Measurements from ENCODE around the gene ACTA1.
"Not testable (repeated sequence)": the region's sequence is repeated elsewhere in the genome, so short reads cannot be mapped to it uniquely, and the experiment has no call there.

ACTA1 gene

GRCh38 chr1:229480495-229480894 is 46.6 kb upstream of the ACTA1 start (continued):
- no peak for TF ChIP-seq TSHZ2 (CRISPR knock-in tag; IDR thresholded peaks at IDR 0.05)

- no peak for TF ChIP-seq CSDC2 (CRISPR knock-in tag; IDR thresholded peaks at IDR 0.05)
- ATAC-seq: no peak
Measured at GRCh38 chr1:229479660-229480399, 45.9 kb upstream of the ACTA1 start.

GRCh38 chr1:229478852-229479251 is 45.0 kb upstream of the ACTA1 start:
- no peak for ATAC-seq
- no peak for TF ChIP-seq ZNF70 (CRISPR knock-in tag; IDR thresholded peaks at IDR 0.05)
- no peak for TF ChIP-seq PPARA (CRISPR knock-in tag; IDR thresholded peaks at IDR 0.05; ENCODE audit: borderline replicate concordance)
- no peak for TF ChIP-seq PATZ1 (CRISPR knock-in tag; IDR thresholded peaks at IDR 0.05; ENCODE audit: borderline replicate concordance)
- TF ChIP-seq ZNF565 (CRISPR knock-in tag; conservative IDR thresholded peaks at IDR 0.05; ENCODE audit: low read depth): no peak
- no peak for TF ChIP-seq CSRNP3 (CRISPR knock-in tag; IDR thresholded peaks at IDR 0.05)
- no peak for TF ChIP-seq RARB (CRISPR knock-in tag; IDR thresholded peaks at IDR 0.05)
- no peak for TF ChIP-seq ZFP3 (CRISPR knock-in tag; IDR thresholded peaks at IDR 0.05)
- TF ChIP-seq ARNTL (CRISPR knock-in tag; IDR thresholded peaks at IDR 0.05; ENCODE audit: borderline replicate concordance, low read depth): no peak
- TF ChIP-seq ISL1 (CRISPR knock-in tag; IDR thresholded peaks at IDR 0.05): no peak
- TF ChIP-seq TCF4 (CRISPR knock-in tag; IDR thresholded peaks at IDR 0.05; ENCODE audit: borderline replicate concordance): no peak
- TF ChIP-seq ZFP30 (CRISPR knock-in tag; IDR thresholded peaks at IDR 0.05): no peak
- no peak for TF ChIP-seq CREB5 (CRISPR knock-in tag; IDR thresholded peaks at IDR 0.05; ENCODE audit: low read depth)
- TF ChIP-seq POU6F1 (CRISPR knock-in tag; IDR thresholded peaks at IDR 0.05; ENCODE audit: borderline replicate concordance, low read depth): no peak
- TF ChIP-seq GLIS3 (CRISPR knock-in tag; IDR thresholded peaks at IDR 0.05): no peak
- TF ChIP-seq CSDC2 (CRISPR knock-in tag; IDR thresholded peaks at IDR 0.05): no peak
- TF ChIP-seq ZC3H10 (CRISPR knock-in tag; IDR thresholded peaks at IDR 0.05): no peak
- no peak for TF ChIP-seq TOX (CRISPR knock-in tag; IDR thresholded peaks at IDR 0.05; ENCODE audit: borderline replicate concordance)

GRCh38 chr1:229475859-229476258 is 42.0 kb upstream of the ACTA1 start:
- not testable (repeated sequence) for ATAC-seq
